HT1080 (cell line): Measurements from ENCODE around the gene COL28A1. TPM values are rescaled to one million over a fixed set of nuclear protein-coding genes. Genes with fewer than 3 reads are reported as not detected.
"Not testable (repeated sequence)": the region's sequence is repeated elsewhere in the genome, so short reads cannot be mapped to it uniquely, and the experiment has no call there.

ENCODE experiments used
- DNase-seq: peaks from one replicate; pipeline ENCODE4 v3.0.0-alpha.2; 2015; ENCODE audit warnings: low read depth
- total RNA-seq: library from RNA; depleted of rRNA; stranded (reverse); fragments of >200 nt; shearing (Covaris generic); gene quantifications from 2 replicates; pipeline ENCODE4 v1.2.3, GENCODE V29; 2014

Gene COL28A1
- total RNA-seq, 1 experiment from 2014 or later: not detected

DNA sequence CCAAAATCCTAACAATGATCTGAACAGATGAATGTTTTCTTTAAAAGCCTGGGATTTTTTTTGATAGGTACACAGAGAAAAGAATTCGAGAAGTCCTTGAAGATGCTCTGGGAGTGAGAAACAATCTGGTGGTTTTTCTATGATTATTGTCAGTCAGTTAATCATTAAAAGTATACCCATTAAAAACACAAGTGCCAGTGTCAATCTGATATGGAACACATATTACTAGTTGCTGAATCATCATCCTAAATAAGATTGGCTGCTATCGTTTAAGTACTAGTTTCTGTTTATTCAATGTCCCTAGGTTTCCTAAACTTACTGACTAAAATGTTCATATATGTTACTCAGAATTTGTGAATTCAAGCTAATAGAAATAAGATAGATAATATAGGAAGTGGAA, 16.1 kb downstream of the COL28A1 start:
- DNase-seq: no peak

DNA sequence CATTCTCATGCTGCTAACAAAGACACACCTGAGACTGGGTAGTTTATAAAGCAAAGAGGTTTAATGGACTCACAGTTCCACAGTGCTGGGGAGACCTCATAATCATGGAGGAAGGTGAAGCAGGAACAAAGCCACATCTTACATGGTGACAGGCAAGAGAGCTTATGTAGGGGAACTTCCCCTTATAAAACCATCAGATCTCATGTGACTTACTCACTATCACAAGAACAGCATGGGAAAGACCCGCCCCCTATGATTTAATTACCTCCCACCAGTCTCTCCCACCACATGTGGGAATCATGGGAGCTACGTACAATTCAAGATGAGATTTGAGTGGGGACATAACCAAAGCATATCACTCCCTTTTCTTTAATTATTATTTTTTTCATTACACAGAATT, 16.6 kb downstream of the COL28A1 start:
- no peak for DNase-seq

DNA sequence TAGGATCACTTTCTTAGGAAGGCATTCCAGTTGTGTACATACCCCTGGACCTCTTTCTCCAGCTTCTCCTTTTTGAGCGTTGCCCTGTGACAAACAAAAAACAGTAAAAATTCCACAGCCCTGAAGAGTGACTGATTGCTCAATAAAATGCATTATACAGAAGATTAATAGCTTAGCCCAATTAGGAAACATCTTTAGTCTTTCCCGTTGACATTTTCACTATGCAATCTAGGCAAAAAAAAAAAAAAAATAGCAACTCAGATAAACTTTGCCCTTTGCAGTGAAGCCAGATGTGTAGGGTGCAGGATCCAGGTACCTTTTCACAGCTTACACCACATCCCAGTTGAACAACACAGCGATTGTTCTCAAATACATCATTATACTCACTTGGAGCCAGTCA, 17.9 kb downstream of the COL28A1 start:
- DNase-seq: no peak

DNA sequence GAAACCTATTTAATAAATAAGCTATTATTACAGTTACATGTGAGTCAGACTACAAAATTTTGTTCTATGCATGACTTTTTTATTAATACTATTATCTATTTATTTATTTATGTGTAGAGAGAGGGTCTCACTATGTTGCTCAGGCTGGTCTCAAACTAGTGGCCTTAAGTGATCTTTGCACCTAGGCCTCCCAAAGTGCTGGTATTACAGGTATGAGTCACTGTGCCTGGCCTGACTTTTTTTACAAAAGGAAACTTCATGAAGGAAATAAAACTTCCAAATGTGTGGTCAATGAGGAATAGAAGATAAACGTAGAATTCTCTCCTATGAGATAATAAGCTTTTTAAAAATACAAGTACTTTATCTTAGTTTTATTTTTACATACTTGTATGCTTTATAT, 19.0 kb downstream of the COL28A1 start:
- DNase-seq: no peak

DNA sequence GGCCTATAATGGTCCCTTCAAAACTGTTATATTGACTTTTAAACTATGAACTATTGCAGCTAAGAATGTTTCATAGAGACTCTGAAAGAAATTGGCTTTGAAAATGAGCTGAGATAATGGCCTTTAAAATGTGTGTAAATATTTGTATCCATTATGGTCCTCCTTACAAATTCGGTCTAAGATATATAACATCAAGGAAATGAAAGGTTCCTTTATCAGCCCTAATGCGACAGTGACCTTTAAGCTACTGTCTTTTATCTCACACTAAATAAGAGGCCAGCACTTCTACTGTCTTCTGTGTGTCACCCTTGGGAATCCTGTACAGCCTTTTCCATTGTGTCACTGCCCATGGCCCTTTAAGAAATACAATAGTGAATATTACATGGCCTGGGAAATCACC, 19.5 kb downstream of the COL28A1 start:
- DNase-seq: no peak

DNA sequence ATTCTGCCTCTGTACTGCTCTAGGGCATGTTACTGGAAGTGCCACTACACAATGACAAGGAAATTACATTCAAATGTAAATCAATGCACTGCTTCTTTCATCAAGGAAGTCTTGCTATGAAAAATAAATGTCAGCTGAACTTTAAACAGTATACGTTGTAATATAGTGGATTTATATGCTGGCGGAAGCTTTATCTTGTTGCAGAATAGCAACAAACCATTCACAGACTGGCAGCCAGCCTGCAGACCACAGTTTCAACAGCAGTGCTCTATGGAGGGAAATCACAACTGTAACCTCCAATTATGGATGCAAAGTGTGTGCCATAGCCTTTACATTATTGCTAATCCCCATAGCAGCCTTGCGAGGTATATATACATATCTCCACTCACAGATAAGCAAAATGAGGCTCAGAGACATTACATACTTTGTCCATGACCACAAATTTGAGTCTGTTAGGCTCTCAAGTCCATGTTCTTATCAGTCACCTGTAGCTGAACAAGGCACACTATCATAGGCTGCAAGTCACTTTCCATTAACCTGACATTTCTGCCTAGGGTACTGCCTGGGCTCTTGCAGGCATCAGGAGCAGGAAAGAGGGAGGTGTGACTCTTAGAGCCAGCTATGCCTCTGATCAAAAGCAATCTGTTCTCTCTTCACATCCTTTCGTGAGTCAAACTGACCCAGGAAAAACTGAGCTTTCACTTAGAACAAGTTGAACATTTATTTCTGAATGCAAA, 22.6 kb downstream of the COL28A1 start:
- DNase-seq: no peak

DNA sequence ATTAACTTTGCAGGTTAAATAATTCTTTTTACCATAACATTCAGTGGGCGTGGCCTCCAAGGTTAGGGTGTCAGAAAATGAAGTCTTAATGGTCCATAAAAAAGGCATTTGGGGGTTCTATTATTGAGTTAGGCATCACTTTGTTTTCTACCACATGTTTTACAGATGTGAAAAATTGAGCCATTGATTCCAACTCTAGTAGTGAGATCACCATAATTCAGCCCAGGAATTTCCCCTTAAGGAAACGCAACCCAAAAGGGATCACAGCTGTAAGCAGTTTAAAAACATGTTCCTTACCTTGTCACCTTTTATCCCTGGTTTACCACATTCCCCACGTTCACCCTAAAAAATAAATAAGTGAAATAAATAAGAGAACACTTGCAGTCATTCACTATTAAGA, 24.9 kb downstream of the COL28A1 start:
- no peak for DNase-seq

DNA sequence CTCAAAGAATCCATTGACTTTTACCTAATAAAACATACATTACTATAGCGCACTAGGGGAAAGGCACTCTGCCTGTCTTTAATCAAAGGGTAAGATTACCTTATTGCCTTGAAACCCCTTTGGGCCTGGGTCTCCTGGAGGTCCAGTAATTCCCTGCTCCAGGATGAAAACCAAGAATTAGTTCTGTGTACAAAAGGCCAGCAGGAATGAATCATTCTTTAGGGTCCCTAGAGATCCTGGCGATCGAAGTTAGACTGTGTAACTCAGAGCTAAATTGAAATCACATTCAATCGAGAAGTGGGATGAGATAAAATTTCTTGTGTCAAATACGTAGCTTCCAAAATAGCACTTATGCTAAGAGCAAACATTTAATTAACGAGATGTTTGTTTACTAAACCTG, 29.8 kb downstream of the COL28A1 start:
- DNase-seq: no peak

DNA sequence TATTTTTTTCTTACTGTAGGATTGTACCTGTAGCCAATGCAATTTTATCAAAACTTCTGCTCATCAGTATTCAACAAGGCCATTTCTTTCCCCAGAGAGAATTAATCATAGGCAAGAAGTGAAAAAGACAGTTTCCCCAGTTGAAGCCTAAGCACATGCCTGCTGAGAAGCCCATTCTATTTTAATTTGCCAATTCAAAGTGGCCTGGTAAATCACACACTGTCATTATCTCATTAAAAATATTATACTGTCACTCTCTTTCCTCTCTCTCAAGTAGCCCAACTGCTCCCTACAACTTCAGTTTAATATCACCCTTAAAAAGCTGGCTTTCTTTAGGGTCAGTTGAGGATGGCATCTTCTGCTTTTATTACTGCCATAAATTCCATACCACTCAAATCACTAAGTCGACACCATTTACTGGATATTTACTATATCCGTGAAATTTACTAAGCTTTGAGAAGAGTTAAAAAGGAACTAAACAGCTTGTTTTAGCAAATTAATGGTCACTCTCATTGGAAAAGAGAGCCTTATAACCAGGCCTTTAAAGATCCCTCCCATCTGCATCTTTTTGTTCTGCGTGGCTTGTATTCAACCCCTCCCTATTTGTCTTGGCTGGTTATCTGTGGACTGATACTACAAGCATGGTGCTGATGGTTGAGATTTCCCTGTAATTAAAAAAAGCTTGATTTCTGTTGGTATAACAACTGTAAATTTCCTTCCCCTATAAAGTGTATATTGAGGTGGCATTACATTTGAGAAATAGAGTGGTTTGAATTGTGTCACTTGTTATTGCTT, 30.6 kb downstream of the COL28A1 start:
- DNase-seq: no peak

DNA sequence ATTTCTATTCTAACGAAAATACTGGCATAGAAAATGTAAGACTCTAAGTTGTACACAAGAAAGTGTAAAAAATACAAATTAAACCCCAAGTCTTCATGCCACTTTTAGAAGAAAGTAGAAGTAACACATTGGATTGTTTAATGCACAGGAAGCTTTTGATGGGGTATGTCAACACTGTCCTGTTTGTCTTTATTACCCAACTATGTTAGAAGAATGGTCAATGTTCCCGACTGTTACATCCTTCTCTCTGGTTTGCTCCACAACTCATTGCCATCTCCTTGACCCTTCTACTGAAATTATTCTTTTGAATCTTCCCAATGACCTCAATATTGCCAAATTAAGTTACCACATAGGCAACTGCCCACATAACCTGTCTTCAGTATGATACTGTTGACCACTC, 35.8 kb downstream of the COL28A1 start:
- DNase-seq: no peak

DNA sequence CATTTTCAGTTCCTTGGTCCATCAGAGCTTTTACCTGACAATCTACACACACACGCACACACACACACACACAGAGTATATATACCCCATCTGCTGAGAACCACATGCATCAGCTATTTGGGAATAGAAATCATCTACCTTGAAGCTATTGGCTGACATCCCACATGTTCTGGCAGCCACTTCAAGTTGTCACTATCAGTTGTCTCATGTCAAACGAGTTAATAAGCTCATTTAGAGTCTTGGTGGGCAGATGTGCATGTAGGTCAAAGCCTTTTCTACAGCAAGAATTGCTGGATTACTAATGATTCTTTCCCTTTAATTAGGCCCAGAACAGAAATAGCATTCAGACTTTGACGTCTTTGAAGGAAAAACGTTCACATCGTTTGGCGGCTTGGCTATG, 36.8 kb downstream of the COL28A1 start:
- no peak for DNase-seq

DNA sequence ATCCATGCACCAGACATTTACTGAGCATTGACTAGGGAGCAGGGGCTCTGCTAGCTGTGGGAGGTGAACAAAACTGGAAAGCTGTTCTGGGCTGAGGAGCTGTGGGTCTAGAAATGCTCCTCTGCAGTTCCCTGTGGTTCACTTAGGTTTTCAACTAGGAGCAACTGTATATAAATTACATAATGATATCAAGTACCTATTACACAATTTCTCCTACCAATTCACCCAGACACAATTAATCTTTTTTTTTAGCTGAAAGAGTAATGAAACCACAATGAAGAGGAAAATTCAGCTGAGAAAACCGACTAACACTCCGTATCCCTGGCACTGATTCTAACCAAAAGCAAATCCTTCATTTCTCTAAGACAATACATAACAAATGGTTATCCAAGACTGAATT, 39.4 kb downstream of the COL28A1 start:
- DNase-seq: no peak

DNA sequence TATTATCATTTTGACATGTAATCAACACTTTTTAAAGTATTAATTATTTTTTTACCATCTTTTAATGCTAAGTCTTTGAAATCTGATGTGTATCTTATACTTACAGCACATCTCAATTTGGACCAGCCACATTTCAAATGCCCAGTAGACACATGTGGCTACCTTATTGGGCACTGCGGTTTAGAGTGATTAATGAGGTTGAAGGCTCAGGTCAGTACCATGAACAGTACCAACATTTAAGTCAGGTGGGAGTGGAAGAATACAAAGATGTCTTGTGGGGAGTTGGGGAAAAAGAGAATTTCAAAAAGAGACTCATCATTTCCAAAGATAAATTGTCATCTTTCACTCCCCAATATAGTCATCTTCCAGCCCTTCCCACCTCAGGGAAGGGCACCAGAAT, 40.5 kb downstream of the COL28A1 start:
- DNase-seq: no peak

DNA sequence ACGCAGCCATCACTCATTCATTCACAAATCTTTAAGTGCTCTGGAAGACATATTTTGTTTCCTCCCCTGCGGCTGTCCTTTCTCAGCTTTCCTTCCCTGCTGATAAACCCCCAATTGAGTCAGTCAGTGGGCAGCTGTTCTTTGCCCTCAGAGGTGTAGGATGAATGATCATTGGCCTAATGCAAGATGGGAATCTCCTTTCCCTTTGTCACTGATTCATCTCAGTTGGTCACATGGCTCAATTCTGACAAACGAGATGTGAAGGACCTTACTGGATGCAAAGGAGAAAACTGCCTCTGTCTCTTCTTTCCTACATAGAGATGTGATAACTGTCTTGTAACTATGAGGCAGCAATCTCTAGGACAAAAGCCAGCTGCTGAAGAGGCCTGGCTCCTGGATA, 44.6 kb downstream of the COL28A1 start:
- DNase-seq: no peak

DNA sequence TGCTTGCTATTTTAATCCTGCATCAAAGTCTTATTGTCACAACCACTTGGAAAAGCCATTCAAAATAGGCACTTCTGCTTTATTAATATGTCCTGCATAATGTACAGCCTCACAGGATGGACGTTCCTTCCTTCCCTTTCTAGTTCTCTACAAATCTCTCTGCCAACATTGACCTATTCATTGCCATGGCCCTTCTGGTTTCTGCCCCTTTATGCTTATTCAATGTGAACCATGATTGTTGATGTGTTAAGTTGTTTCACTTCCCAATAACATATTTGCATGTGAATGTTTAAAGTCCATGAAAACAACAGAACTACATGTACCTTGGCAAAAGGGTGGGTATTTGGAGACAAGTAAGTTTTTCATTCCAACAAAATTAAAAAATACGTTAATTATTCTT, 45.7 kb downstream of the COL28A1 start:
- DNase-seq: no peak

DNA sequence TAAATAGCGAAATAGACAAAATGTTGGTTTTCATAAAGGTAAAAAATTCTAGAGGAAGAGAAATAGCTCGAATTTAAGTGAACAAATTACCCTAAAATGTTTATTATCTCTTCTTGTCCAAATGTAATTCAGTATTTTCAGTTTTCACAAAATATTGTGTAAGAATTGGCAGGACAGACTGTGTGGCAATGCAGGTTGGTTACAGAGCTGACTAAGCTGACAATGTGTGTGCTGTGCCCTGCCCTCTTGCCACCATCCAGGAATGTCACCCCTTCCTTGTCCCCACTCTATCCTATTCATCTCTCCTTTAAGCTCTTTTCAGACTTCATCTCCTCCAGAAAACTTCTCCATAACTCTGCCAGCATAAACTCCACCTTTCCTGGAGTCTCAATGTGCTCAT, 46.1 kb downstream of the COL28A1 start:
- DNase-seq: no peak

DNA sequence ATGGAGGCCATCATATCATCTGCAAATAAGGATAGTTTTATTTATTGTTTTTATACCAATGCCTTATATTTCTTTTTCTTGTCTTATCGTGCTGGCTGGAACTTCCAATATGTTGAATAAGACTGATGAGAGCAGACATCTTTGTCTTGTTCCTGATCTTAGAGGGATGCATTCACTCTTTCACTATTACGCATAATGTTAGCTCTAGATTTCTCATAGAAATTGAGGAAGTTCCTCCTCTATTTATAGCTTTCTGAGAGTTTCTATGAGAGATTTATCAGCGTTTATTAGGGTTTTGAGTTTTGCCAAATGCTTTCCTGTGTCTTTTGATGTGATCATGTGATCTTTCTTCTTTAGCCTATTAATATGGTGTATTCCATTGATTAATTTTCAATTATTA, 49.3 kb downstream of the COL28A1 start:
- DNase-seq: no peak

DNA sequence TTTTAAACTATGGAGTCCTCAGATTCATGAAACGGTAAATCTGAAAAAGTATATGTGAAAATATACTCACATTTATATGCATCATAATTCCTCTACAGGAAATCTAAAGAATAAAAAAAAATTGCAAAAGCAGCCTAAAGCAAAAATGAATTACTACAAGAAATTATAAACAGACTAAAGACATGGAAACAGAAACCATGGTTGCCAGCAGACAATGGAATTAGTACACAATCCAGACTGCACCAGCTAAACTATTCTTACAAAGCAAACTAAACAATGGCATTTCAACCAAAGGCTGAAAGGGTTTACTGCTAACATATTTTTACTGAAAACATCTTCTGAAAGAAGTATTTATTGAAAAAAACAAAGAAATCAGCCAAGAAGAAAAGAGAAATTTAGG, 51.6 kb downstream of the COL28A1 start:
- no peak for DNase-seq

DNA sequence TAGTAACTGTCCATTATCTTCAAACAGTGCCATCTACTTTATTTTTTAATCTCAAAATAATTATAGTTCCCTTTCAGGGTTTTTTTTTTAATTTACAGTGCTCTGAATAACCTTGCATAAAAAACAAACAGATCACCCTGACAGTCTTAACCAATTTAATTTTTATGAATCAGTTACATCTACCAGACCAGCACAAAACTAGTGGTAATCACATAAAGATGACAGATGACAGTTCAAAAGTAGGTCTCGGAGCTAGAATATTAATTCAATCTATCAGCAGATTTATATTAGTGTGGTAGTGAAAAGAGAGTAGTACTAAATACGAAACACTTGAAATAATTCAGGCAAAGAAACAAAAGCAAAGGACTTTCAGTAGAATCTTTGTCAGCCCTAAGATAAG, 53.9 kb downstream of the COL28A1 start:
- no peak for DNase-seq

DNA sequence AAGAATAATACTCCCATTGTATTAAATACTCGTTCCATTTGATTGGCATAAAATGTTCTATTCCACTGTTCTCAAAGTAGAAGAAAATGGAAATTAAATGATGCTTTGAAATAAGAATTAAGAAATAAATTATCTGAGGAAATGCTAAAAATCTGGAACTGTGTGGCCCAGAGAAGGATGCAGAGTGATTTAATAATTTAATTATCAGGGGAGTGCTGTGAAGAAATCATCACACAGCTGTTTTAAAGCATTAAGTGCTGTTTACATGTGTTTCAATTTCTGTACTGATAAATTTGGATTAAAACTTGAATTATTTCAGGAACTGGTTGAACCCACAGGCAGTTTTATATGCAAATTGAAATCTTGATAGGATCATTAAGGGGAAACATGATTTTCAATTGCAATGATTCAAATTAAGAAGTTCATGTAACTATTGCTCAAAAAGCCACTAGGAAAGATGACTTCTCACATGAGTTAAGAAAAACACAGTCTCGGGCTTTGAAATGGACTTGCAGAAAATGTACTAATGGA, 56.3 kb downstream of the COL28A1 start:
- no peak for DNase-seq

DNA sequence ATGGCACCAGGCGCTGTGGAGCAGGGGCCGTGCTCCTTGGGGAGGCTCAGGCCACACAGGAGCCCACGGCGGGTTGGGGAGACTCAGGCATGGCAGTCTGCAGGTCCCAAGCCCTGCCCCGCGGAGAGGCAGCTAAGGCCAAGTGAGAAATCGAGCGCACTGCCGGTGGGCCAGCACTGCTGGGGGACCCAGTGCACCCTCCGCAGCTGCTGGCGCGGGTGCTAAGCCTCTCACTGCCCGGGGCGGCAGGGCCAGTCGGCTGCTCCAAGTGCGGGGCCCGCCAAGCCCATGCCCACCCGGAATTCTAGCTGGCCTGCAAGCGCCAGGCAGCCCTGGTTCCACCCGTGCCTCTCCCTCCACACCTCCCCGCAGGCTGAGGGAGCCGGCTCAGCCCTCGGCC, 57.1 kb downstream of the COL28A1 start:
- DNase-seq: no peak

DNA sequence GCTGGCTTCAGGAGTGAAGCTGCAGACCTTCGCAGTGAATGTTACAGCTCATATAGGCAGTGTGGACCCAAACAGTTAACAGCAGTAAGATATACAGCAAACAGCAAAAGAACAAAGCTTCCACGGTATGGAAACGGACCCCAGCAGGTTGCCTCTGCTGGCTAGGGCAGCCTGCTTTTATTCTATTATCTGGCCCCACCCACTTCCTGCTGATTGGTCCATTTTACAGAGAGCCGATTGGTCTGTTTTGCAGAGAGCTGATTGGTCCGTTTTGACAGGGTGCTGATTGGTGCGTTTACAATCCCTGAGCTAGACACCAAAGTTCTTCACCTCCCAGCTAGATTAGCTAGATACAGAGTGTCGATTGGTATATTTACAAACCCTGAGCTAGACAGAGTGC, 58.0 kb downstream of the COL28A1 start:
- not testable (repeated sequence) for DNase-seq

DNA sequence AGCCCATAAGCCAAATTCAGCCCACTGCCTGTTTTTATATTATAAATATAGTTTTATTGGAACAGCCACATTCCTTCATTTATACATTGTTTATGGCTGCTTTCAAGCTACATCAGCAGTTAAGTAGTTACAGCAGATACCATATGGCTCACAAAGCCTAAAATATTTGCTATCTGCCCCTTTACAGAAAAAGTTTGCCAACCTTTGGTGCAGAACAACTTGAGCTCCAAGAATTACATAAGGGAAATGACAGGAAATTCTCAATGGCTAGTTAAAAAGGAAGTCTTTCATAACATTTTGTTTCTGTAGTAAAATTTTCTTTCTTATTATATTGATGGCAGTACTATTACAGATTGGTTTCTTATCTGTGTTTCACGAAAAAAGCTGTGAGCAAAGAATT, 59.3 kb downstream of the COL28A1 start:
- no peak for DNase-seq
